Eye (tissue), 1 donor: Measurements from ENCODE around the gene ATP11B.
"Not testable (repeated sequence)": the region's sequence is repeated elsewhere in the genome, so short reads cannot be mapped to it uniquely, and the experiment has no call there.

Experiments used
- DNase-seq: peaks from one replicate; pipeline ENCODE4 v3.0.0-alpha.2; 2015

The ATP11B gene

DNA sequence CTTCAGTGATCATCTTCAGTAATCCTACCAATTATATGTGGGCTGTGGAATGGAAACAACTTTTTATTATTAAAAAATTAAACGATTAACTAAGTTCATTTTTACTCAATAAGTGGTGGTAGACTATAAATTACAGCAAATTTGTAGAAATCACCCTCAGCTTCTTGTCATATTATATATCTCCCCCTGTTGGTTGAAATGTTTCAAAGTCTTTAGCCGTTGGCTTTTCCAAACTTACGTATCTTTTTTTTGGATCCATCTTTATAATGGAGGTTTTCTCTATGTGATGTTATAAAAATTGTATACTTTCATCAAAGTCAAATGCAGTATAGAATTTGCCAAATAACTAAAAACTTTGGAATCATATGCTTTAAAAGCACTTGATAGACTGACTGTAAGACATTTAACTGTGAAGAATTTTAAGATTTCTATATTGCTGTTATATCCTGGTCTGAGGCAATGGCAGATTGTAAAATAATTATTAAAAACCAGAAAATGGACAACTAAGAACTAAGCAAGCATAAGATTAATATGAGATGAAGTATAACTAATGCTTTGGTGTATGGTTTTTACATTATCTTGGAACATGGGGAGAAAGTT, 44.7 kb downstream of the ATP11B start:
- peak; percentile 12 for DNase-seq

DNA sequence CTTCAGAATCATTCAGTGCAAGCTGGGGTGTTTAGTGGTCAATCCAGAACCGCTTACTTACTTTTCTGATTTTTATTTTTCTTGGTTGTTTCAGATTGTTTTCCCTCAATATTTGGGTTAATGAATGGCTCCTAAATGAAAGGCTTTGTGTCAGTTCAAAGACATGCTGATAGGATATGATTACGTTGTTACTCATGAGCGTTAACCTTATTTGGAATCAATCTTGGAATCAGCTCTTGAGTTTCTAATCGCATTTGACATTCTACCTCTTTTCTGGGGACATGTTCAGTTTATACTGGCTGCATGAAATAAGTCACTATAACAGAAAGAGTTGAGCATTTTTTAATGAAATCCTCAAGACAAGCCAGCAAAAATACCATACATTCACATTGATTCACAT, 50.2 kb downstream of the ATP11B start:
- peak; percentile 2 for DNase-seq

DNA sequence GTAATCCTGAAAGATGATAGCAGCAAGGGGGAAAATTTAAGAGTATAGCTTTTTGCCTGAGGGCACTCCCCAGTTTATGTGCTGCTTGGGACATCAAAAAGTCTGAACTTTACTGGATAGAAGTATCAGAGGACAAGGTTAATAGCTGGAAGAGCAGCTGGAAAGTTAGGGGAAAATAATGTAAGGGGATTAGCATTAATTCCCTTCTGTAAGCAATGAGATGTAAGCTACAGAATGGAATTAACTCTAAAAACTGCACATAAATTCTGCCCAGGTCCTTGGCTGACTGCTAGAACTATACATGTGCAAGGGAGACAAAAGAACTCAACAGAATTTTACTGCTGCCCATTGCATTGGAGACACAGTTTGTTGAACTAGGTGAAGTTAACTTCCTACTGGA, 55.6 kb downstream of the ATP11B start:
- no peak for DNase-seq

DNA sequence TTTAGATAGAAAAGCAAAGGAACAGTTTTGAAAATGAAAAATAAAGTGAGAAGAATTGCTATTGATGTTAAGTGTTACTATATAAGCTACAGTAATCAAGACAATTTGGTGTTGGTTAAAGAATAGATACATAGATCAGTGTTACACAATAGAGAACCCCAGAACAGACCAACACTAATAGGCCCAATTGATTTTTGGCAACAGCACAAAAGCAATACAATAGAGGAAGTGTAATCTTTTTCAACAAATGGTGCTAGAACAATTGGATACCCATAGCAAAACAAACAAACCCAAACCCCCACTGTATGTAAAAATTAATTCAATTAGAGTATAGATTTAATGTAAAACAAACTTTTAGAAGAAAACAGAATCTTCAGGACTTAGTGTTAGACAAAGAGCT, 61.8 kb downstream of the ATP11B start:
- DNase-seq, result no peak

DNA sequence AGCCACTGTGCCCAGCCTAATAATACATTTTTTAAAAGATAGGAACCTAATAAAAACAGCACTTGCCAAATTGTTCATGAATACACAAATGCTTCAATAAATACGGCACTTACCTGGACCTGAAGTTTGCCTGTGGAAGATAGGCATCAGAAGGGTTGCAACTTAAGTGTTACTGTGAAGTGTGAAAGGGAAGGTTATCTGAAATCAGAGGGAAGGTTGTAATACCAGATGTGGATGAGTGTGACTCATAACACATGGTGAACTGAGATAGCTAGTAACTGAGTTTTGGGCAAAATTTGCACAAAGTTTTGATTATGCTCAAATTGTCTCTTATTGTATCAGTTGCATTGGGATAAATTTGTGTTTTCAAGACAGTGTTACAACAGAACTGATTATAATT, 68.0 kb downstream of the ATP11B start:
- no peak for DNase-seq

DNA sequence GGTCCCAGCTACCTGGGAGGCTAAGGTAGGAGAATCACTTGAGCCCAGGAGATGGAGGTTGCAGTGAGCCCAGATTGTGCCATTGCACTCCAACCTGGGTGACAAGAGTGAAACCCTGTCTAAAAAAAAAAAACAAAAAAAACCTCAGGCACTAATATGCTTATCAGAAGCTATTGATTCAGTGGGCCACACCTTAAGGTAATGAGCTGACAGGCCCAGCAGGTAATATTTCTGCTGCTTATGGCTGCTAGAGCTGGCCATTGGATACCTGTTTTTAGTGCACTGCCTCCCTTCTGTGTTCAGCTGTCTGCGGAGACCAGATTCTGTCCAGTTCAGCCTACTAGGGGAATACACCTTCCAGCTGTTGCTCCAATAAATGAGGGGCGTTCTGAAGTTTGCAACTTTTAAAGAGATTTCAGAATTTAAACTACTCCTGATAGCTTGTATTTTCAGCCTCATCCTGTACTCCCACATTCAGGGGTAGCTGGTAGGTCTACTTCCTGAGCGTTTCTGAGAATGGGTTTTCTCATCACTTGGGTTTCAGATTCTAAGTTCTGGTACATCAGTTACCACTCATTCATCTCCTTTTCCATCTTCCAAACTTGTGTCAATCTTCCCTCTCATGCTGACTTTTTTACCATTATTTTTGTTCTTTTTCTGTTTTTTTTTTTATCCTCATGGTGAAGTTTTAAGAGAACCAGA, 69.0 kb downstream of the ATP11B start:
- no peak for DNase-seq

DNA sequence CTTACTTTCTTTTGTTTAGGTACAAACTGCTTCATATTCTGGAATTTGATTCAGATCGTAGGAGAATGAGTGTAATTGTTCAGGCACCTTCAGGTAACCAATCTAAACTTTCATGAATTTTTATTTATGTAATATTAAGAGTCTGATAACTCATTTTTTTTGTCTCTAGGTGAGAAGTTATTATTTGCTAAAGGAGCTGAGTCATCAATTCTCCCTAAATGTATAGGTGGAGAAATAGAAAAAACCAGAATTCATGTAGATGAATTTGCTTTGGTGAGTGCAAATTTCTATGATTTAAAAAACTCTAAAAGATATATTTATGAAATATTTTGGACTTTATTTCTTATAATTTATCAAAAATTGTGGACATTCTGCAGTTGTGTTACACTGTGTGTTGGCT, 75.8 kb downstream of the ATP11B start:
- DNase-seq, result no peak

DNA sequence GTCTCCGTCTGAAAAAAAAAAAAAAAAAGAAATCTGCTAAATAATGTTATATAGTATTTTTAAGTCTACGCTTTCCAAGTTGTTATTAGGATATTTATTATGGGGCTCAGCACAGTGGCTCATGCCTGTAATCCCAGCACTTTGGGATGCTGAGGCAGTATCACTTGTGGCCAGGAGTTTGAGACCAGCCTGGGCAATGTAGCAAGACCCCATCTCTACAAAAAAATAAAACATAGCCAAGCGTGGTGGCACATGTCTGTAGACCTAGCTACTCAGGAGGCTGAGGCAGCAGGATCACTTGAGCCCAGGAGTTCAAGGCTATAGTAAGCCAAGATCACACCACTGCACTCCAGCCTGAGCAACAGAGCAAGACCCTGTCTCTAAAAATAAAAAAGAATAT, 77.6 kb downstream of the ATP11B start:
- DNase-seq, result not testable (repeated sequence)

DNA sequence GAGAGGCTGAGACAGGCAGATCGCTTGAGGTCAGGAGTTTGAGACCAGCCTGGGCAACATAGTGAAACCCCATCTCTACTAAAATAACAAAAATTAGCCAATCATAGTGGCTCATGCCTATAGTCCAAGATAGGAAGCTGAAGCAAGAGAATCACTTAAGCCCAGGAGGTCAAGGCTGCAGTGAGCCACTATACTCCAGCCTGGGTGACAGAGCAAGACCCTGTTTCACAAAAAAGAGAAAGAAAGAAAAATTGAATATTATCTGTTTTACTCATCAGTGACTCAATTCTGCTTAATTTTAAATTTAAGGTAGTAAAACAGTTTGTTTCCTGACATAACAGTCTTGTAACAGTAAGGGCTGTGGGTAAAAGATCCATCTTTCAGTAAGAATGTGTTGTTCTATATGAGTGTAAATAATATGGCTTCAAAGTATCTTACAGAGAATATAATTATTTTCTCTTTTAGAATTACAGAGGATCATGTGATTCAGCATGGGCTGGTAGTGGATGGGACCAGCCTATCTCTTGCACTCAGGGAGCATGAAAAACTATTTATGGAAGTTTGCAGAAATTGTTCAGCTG, 85.8 kb downstream of the ATP11B start:
- DNase-seq, result no peak

DNA sequence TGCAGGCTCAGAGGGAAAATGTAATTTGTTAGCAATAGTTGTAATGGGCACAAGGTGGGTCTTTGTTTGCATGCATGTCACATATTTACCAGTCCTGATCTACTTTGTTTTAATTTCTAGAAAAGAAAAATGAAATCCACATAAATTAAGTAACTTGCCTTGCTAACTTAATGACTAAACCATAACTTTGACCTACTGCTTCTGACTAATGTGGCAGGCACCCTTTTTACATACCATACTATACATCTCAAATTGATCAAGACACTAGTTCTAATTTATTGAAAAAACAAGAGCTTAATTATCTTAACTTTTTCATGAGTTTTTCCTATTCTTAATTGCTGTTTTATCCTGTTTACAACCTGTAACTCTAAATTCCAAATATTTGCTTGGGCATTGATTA, 93.2 kb downstream of the ATP11B start:
- DNase-seq, result no peak

DNA sequence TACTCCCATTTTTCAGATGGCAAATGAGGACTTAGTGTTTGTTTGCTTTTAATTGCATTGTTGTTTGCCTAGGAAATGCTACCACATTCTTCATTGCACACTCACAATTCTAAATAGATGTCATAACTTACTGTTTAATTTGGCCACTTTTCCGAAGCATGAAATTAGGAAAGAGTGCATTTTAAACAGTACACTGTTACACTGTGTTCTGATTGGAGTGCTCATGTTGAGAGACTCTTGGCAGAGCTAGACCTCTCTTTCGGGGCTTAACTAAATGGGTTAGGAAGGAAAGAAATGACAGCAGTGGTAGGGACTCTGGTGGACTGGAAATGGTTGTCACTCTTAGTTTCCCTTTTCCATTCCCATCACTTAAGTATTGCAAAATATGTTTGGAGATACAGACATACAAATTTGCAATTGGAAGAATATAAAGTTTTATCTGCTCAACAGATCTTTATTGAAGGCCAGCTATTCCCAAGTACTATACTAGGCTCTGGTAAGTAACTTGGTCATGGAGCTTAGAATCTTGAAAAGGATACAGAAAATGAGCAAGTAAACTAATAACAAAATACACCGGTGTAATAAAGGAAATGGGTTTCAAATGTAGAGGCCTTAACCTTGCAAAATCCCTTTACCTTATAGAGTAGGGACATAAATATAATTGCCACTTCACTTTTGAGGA, 96.8 kb downstream of the ATP11B start:
- no peak for DNase-seq

DNA sequence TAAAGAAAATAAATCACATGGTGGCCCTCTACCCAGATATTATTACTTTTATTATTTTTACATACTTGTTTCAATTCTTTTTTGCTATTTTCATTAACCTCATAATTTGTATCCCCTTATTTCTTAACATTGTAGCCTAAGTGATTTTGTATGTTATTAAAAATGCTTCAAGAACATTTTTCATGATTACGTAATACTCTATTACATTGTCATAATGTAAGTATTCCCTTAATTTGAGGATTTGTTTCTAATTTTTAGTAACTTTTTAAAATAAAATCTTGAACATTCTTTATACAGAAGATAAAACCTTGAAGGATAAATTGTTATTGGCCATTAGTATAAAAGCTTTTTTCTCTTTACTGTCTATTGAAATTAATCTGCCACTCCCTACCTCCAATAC, 98.1 kb downstream of the ATP11B start:
- DNase-seq, result no peak

DNA sequence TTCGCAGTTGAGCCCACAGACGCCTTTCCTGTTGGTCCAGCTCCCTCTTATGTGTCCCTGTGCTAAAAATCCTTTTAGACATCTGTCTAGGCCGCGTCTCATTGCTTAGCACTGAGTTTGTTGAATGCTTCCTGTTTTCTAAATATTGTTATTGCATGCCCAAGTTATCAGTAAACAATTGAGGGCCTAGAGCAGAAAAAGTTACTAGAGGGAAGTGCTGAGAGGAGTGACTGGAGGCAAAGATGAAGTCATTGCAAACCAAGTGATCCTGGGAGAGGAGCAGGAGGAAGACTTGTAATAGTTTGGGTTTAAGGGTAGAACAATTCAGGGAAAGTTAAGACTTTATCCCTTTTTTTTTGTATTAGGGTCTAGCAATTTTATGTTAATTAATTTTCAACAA, 98.9 kb downstream of the ATP11B start:
- DNase-seq, result no peak

DNA sequence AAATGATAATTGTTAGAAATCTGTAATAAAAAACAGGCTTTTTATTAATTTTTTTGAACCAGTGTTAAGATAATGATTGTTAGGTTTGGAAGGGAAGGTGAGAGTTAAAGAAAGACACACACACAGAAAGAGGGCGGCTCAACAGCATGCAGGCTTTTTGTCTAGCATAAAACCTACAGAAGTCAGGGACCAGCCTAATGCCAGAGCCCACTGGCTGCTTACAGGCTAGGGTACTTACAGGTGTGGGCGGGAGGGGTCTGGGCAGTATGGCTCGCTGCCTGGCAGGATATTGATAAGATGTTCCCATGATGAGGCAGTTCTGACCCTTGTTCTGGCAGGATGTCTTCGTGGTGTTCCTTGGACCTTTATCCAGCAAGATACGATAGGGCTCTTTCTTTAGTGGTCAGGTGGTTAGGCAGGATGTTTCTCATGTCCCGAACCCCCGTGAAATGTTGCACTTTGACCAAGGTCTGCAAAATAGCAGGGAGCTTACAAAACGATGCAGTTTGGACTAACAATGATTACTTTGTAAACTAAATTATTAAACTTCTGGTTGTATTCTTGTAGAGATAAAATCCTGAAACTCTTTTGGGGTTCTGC, 102.3 kb downstream of the ATP11B start:
- no peak for DNase-seq

DNA sequence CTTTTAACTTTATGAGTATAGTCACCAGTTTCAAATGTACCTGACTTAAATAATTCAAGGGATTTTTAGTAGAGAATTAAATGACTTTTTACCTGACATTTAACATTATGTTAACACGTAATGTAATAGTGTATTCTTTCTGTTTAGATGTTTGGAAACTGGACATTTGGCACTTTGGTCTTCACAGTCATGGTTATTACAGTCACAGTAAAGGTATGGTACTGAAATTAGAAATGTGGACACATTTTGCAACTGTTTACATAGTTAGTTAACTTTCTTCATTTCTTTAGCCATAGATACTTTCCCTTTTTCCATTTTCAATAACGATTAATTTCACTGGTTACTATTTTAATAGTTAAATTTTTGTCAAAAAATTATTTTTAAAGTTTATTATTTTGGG, 103.2 kb downstream of the ATP11B start:
- no peak for DNase-seq

DNA sequence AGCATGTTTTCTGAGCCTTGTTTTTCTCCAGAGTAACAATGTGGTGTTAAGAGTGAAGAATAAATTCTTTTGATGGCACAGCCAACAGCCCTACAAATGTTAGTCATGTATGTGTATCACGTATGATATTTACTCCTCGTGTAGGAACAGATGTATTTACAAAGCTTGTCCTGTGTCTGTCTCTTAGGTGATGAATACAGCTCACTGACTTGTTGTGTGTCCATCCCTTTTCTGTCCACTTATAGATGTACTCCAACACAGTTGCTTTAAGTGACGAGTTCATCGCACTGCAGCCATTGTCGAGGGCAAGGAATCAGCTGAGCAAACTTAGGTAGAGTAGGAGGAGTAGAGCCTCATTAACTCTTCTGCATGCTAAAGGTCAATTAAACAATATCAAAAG, 108.9 kb downstream of the ATP11B start:
- no peak for DNase-seq

DNA sequence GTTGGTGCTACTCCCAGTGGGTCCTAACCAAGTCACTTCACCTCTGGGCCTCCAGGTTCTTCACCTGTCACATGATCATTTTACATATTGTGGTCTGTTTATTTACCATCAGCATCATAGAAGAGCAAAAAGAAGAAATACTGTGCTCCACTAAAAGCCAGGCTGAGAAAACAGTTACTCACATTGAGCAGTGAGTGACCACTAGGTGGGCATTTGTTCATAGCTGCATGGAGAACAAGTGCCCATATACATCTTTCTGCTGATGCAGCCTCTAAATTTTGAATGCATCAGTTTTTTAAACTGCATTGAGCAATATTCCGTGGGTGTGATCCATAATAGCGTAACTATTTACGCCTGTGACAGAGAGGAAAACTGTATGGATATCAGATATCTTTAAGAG, 110.9 kb downstream of the ATP11B start:
- no peak for DNase-seq

DNA sequence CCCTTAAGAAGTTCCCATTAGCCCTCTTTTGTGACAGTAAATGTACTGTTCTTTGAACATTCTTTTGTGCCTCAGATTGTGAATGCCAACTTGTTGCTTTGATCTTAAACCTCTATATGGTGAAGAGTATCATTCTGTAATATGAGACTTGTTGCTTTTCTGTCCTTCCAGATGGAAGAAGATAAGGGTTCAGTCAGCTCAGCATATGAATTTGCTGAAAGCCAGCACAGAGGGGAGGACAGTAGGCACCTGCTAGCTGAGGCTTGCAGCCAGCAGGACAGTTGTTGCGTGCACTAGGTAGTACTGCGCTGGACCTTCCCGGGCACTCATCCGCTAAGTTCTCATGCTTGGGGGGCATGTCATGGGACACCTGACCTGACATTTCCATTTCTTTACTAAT, 112.3 kb downstream of the ATP11B start:
- no peak for DNase-seq

DNA sequence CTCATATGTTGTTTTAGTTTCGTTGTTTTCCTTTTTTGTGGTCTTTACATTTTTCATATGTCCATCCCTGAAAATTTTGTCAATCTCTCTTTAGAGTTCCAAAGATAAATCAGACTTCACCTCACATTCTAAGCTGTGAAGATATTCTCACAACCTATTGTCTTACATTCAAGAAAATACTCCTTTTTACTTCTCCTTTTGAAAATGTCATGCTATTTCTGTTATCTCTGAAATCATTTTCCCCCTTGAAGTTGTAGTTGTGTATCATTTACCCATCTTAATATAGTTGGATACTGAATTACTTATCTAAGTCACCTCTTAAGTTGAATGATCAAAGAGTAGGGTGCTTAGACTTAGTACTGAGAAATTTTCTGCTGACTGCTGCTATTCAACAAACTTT, 112.7 kb downstream of the ATP11B start:
- no peak for DNase-seq

DNA sequence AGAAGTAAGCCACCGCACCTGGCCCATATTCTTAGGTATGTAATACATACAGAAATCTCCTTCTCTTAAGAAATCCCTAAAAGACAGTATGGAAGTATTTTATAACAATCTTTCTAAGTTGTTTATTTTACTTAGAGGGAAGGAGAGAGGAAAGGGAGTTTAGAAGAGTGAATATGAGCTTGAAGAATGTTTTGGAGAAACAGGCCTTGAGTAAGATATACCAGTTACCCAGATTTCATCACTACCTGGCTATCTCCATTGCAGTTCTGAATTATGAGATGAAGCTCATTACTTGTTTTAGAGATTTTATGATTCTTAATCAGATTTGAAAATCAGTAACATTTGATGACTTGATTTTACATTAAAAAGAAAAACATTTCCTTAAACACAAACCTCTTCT, 115.2 kb downstream of the ATP11B start:
- DNase-seq, result no peak

DNA sequence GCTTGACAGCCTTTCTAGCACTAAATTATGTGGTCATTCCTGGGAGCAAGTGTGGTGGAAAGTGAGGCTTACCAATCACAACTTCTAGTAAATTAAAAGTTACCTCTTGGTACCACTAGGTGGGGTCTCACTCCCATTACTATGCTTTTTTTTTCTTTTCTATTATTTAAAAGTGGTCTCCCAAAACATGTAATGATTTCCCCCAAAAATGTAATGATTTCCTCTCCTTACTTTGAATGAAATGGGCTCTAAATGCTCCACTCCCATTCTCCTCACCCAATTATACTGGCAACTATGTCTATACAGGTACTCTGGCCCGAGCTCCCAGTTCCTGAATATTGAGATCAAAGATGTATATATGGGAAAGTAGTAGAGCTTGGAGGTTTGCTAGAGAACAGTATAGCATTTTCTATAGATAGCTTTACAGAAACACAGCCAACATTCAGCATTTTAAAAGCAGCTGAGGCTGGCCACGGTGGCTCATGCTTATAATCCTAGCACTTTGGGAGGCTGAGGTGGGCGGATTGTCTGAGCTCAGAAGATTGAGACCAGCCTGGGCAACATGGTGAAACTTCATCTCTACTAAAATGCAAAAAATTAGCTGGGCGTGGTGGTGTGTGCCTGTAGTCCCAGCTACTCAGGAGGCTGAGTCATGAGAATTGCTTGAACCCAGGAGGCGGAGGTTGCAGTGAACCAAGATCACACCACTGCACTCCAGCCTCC, 116.2 kb downstream of the ATP11B start:
- DNase-seq, result peak; percentile 31

DNA sequence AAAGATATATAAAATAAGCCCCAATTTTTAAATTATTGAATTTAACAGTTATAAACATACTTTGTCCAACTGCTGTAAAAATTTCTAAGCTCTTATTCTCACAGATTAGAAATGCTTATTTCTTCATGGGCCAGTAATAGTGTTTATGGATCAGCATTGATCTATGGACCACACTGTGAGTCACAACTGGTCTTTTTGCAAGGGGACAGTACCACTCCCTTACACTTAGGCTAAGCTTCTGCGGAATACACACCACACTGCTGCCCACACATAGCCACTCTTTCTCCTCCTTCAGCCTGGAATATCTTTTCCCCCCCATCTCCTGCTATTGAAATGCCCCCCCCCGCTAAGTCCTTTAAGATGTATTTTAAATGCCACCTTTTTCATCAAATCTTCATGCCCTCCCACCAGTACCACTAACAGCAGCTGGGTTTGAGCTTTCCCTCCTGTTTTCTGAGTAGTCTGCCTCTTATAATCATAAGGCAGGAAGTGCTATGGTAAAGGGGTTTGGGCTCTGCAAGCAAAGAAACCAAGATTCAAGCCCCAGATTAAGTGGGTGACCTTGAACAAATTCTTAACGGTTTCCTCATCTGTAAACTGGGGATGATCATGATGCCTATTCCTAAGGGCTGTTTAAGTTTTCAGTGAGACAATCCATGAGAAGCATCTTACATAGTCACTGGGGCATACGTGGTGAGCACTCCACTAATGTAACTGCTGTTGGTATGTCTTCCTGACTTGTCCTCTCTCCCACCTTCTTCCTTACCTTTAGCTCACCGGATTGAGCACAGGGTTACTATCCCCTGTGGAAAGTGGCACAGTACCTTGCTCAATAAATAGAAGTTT, 117.9 kb downstream of the ATP11B start:
- DNase-seq, result no peak
